NCI-H2107 treated with DMSO at 0.1 percent for 48 hours (cell line): Measurements from ENCODE around the gene ACSL1.
"Not testable (repeated sequence)": the region's sequence is repeated elsewhere in the genome, so short reads cannot be mapped to it uniquely, and the experiment has no call there.

ENCODE experiments used
- DNase-seq: peaks from one replicate; lab custom pipeline; 2025; ENCODE audit not compliant: unreplicated experiment; lab: John Stamatoyannopoulos, UW

Gene ACSL1

GRCh38 chr4:184844742-184845141 is 19.0 kb upstream of the ACSL1 start:
- no peak for DNase-seq

DNA sequence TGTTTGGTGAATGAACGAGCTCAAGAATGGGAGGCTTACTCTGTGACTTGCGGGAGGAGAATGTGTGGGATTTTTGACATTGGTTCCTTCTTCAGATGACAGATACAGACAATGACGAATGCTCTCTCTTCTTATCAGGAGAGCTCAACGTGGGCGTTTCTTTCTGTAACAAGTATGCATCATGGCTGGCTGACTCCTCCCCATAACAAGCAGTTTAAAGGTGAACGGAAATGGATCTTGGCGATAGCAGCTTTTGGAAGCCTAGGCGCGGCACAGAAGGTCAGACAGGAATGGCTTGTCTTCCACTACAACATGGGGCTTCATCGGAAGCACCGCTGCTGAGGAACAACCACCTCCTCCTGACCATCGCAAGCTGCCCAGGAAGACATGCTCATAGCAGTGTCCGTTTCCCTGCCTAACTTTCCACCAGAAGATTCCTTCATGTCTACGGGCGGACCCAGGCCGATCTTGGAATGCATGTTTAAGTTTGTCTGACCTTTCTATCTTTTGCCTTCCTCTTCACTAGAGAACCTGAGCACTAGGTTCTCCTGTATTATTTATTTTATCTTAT is 18.3 kb upstream of the ACSL1 start:
- no peak for DNase-seq

DNA sequence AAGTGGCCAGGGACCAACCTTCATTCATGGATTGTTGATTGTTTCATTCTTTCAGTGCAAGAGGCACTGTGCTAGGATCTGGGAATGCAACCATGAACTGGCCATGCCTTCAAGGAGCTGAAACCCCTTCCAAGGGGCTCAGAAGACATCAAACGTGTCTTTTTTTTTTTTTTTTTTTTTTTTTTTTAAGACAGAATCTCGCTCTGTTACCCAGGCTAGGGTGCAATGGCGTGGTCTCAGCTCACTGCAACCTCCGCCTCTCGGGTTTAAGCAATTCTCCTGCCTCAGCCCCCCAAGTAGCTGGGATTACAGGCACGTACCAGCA is 13.3 kb upstream of the ACSL1 start:
- DNase-seq, result not testable (repeated sequence)

- no peak for DNase-seq
Measured at GRCh38 chr4:184838249-184839074, 12.7 kb upstream of the ACSL1 start.

- DNase-seq, result no peak
Measured at GRCh38 chr4:184836613-184837012, 10.8 kb upstream of the ACSL1 start.

DNA sequence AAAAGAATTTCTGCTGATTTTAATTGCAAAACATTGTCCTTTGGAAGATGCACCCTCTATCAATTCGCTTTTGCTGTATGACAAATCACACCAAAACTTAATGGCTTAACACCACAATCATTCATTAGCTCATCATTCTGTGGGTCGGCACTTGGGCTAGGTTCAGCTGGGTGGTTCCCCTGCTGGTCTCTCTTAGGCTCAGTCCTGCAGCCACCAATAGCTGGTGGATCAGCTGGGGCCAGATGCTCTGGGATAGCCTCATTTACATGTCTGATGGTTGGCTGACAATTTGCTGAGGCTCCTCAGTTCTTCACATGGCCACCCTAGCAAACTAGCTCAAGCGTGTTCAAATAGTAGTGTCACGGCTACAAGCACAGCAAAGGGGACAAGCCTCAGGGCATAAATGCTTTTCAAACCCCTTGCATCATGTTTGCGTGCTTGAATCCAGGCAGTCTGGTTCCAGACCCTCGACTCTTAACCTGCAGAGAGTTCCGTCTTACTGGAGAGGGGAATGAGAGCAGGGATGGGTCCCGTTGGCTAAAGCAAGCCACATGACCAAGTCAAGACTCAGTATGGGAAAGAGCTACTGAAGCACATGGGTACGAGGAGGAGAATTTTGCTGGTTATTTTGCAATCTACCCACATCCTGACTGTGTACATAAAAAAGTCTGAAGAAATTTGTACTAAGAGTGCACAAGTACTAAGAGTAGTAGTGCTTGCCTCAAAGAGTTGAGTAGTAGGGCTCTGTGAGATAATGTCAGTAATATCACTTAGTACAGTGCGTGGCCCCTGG is 7.5 kb upstream of the ACSL1 start:
- DNase-seq, result no peak

GRCh38 chr4:184831153-184831552 is 5.4 kb upstream of the ACSL1 start:
- DNase-seq, result no peak

- no peak for DNase-seq
Measured at GRCh38 chr4:184826691-184827270, 1.0 kb upstream of the ACSL1 start.

DNA sequence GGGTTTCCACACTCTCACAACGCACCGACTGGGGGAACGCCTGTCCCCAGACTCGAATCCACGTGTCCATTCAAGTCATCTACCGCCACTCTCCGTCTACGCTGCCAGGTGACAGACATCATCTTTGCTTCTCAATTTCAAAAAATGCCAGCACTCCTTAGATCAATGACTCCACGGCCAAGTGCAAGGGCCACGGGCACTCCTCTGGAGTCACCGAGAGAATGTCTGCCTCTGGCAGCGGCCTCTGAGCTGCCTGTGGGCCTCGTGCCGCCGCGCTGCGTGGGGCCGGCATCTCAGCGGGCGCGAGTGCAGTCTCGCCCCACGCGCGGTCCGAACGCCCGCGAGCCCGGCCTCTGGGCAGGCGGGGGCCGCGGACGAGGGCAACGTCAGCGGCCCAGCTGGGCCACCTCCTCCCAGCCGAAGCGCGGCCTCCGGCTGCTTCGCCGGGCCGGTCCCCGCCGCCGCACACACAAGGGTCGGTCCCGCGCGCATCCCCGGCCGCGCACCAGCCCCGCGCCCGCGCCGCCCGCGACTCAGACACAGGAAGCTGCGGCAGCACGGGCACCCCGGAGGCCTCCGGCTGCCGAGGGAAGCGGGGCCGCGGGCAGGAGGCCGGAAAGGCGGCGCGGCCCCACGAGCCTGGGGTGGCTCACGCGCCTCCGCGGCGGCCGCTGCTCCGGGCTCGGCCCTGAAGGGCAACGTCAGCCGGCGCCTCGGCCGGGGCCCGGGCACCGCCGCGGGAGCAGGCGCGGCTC is 450 bp downstream of the ACSL1 start:
- DNase-seq, result no peak

DNA sequence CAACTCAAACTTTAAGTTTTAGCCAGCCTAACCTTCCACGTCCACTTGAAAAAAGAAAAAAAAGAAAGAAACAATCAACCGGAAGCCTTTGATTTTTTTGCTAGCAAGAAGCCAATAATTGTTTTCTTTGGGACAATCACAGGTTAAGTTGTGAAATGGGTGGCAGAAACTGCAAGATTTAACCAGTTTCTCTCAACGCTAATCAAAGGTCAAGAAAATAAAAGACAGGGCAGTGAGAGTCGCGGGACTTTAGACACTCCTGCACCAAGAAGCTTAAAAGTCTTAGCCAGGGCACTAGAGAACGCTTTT is 1.0 kb downstream of the ACSL1 start:
- DNase-seq, result no peak

GRCh38 chr4:184824081-184824775 is 1.5 kb downstream of the ACSL1 start:
- DNase-seq, result no peak

DNA sequence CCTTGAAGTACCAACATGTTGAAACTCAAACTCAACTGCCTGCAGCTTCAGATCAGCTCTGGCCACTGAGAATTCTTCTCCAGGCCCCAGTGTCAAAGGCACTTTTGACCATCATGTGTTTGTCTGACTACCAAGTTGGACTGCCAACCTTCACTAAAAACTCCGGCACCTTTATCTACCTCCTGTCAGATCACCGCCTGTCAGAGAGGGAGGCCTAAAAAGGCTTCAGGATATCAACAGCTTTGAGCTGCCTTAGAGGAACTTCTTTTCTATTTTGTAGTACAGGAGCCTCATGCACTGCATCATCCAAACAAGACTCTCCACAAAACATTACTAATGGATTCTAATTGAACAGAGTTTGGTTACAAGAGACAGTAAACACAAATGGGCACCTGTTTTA is 2.8 kb downstream of the ACSL1 start:
- no peak for DNase-seq

GRCh38 chr4:184822356-184822755 is 3.4 kb downstream of the ACSL1 start:
- no peak for DNase-seq

DNA sequence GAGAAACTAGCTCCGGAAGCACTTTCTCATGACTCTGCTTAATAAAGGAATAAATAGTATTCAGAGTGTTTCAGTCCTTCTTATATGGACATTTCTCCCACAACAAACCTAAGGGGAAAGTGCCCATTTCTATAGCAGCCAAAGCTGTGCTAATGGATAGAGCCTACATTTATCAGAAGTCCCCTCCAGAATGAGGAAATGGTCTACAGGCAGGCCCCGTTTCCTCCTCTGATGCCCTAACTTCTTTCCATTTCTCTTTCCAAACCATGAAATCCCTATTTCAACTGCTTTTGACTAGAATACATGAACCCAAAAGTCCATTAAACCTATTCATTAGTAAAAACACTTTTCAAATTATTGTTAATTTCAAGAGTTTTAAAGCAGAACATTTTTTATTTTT is 4.5 kb downstream of the ACSL1 start:
- no peak for DNase-seq

DNA sequence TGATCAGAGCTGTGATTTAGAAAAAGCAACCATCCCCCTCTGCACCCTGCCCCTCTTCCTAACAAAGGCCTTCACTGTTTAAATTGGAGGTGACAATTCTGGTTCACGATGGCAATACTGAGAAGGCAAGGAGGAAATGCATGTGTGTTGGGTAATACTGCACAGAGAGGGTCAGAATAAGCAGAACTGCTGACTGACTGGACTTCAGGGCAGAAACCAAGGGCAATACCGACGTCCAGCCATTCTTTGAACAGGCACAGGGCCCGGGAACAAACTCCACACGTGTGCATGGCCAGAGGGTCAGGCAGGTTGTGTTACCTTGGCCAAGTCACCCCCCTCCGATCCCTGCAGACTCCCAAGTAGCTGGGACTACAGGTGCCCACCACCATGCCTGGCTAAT is 6.0 kb downstream of the ACSL1 start:
- no peak for DNase-seq

- peak; percentile 25 for DNase-seq
Measured at GRCh38 chr4:184818216-184818564, 7.6 kb downstream of the ACSL1 start.

DNA sequence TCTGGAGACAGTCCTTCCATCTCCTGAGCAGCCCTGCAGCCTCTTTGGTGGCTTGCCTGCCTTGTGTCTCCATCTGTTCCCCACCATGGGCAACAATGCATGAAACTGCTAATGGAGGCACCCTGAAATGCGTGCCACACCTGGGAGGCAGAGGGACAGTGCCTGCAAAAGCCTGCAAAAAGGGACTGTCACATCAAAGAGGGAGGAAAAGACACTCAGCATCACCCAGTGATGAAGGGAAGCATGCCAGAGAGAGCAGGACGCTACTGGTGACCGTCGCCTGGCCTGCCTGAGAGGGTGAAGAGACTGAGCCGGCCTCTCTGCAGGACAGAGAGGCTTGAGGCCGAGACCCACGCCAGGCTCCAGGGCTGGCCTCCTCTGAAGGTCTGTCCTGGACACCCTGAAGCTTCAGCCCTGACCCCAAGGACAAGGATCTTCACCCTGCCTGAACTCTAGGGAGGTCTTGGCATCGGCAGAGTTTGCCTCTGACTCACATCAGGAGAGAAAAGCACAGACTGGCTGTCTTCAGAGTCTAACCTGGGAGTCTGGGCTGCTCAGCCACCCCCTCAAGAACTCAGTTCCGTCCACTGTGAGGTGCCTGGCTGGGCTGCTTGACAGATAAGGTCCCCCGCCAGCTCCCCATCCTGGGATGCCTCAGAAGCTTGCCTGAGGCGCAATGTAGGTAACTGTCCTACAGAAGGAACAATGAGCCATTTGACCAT is 8.1 kb downstream of the ACSL1 start:
- DNase-seq, result no peak

GRCh38 chr4:184816962-184817361 is 8.8 kb downstream of the ACSL1 start:
- DNase-seq, result no peak

DNA sequence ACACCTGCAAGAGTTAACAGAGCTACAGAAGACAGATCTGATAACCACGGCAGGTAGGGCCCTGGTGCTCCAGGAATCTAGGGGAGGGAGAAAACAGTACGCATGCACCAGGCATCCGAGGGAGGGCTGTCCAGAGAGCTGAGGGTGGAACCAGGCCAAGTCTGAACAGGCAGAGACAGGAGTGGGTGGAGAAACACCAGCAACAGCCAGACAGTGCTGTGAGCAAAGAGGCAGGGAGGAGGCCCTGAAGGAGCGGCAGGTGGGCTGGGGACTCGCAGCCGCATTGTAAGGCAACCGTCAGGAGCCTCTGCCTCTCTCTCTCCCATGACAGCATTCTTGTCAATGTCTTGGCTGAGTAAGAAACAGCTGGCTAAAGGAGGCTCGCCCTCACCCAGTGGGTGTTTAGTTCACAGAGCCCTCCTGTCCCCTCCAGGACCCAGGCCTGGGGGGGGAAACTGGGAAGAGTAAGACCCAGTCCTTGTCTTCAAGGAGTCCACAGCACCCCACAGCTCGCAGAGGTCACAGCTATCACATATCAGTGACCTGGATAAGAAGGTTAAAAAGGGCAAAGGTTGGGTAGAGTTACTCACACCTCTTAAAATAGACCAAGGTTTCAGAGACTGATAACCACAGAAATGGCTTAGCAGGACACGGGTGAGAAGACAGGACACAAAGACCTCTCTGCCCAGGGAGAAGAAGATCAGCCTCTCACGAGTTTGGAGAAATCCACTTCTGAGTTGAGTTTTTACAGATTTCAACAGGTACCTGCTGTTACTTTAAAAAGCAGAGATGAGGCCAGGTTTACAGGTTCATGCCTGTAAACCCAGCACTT is 10.5 kb downstream of the ACSL1 start:
- peak; percentile 91 for DNase-seq
